Activated T-cell treated with anti-CD3 and anti-CD28 coated beads for 4 hours (primary cell): Measurements from ENCODE around the gene ENG.
"Not testable (repeated sequence)": the region's sequence is repeated elsewhere in the genome, so short reads cannot be mapped to it uniquely, and the experiment has no call there.

Experiments
- DNase-seq: peaks from one replicate; pipeline ENCODE4 v3.0.0-alpha.2; 2020

The ENG gene

DNA sequence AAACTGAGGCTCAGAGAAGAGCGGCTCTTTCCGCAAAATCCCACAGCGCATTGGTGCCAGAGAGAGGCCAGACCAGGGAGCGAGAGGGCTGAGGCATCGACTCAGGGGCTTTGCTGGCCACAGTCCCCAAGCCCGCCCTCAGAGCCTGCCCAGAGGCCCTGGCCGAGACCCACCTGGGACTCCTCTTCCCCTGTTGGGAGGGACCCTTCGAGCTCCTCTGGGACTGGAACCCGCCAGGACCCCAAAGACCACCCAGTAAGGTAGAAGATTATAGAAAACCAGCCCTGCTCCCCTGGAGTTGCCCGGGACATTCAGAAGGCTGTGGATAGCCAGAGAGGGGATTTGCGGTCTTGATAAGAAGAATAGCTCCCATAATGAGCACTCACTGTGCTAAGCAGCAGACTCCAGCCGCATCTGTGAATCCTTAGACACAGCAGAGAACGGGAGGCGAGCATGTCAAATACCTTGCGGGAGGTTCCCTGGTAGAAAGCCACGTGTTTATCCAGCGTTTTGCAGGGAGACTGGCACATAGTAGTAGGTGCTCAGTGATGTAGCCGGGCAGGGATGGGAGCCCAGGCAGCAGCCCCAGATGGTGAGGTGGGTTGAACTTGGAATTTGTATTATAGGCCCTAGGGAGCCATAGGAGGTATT is 23.7 kb upstream of the ENG start:
- no peak for DNase-seq

DNA sequence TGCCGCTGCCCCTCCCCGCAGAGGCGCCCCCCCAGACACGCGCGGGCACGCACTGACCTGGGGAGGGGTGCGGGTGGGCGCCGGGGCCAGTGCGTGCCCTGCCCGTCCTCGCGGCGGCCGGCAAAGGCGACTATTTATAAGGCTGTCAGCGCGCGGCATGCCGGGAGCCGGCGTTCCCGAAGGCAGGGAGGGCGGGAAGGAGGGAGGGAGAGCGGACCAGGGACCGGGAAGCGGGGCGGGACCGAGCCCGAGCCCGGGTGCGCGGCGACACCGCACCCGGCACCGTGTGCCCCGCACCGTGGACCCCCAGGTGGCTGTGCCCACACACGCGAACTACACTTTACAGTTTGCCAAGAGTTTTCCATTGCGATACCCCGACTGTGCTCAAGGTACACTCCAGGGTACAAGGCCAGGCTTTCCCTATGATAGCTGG is 23.1 kb upstream of the ENG start, which contains the start of gene AK1:
Gene AK1, minus strand, starts transcription at position 110 of the 433 bp plus-strand sequence. CDS start 3,058 bp downstream, outside the sequence.
- DNase-seq: no peak

DNA sequence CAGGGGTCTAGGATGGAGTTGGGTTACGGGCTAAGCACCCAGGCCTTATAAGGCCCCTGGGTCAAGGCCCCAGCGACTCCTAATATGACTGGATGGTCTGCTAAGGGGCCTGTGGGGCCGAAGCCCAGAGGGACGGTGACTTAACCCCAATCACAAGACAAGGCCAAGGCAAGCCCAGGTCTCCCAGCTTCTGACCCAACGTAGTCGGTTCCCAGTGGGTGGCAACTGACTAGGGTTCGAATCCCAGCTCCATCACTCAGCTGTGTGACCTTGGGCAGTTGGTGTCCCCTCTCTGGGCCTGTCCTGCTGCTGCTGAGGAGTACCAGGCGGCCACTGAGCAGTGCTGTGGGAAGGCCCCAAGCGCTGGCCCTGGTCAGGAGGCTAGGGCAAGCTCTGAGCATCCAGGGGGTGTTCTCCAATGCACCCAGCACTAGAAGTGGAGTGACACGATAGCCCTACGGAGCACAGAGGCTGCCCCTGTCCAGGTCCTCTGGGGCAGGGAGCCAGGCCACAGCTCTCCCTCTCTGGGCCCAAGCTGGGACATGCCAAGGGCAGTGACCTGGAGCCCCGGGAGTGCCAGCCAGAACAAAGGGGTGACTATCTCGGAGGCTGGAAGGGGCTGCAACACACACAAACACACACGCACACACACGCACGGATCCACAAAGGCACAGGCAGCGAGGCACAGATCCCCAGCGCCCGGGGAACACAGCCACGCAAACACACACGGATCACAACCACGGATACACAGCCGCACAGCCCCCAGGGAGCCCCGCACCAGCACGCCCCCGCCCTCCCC is 22.5 kb upstream of the ENG start:
- DNase-seq: no peak

DNA sequence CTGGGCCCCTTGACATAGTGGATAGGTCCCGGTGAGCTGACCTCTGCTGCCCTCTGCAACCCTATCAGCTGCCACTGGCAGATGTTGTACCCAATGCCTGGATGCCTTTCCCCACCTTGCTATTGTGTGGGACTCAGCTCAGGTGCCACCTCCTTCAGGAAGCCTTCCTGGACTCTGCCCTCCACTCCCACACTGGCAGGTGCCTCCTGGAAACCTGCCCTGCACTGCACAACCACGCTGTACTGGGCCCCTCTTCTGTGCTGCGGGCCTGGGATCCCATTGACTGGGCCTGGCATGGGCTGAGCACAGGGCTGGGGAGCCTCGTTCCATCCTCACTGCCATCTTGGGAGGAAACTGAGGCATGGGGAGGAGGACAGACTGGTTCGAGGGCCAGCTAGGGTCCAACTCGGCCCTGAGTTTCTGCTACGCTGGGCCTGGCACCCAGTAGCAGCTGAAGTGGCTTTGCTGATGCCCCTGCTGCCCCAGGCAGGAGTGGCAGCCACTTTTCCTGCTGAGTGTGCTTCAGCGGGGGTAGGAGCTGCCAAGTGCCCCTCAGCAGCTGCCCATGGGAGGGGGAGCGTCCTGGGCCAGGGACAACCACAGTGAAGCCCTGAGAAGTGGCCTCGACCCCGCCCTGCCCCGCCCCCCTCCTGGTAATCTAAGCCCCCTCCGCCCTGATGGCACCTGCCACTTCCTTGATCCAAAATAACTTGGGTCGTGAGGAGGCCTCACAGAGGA is 21.7 kb upstream of the ENG start:
- no peak for DNase-seq

DNA sequence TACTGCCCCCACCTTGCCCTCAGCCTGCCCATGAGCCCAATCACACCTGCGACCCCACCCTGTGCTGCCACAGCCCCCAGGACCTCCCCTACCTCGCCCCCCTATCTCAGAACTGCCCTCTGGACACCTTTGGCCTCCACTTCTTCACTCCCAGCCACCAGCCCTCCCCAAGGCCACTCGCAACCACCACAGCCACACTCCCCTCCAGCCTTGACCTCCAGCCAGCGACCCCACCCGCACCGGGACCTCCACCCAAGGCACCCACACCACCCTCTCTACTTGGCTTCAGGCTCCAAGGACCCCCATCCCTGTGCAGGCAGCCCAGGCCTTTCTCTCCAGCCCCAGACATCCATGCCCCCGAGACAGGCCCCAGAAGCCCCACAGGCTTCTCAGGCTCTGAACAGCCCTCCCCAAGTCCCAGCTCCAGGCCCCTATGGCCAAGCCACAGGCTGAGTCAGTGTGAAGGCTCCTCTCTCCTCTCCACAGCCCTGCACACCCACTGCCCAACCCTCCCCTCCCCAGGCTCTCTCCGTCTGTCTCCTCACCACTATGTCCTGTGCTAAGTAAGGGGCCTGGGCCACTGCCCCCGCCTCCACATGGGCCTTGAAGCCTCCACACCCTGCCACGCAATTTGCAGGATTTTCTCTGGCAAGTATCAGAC is 21.0 kb upstream of the ENG start:
- no peak for DNase-seq

DNA sequence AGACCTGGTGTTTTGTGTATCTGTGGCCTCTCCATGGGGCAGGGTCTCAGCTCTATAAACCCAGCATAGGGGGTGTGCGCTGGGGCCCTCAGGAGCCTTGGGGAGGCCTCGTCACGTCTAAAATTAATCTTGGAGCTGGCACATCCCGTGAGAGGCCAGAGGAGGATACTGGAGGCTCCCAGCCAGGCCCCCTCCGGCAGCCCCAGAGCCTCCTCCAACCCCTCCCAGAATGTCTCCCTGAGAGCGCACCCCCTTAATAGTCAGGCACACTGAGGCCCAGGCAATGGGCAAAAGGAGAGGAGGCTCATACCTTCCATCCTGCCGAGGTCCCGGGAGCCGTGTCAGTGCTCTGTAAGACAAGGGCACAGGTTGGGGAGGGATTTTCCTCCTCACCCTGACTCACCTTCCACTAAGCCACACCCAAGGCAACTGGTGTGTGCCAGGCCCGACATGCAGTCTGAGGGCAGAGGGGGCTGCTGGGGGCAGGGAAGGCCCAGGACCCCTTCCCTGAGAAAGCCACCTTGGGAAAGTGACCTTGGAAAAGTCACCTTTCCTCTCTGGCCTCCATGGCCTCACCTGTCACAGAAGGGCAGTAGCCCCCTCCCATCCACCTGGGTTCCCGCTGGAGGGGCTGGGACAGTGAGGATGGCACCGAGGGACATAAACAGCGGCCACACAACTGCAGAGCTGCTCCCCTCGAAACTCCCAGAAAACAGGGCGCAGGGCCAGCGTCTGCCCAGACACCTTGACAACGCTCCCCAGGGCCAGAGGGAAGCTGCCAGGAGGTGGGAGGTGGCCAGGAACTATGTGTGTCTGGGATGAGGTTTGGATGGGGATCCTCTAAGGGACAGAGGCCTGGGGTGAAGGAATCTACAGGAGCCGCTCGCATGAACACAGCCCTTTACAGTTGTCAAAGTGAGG is 20.1 kb upstream of the ENG start:
- DNase-seq: no peak

DNA sequence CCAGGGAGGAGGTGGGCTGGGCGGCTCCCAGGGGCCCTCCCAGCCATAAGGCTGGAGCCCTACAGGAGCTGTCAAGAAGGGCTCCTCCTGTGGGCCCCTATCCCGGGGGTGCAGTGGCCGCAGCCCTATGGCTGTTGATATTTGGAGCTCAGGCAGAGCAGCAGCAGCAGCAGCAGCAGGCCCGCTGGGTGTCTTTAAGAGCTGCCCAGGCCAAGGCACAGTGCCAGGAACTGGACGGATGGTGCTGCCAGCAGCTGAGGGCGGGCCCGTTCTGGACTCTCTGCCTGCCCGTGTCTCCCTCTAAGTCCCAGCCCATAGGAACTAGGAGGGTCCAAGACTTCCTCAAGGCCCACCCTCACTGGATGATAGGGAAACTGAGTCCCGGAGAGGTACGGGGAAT is 19.4 kb upstream of the ENG start:
- DNase-seq: no peak

DNA sequence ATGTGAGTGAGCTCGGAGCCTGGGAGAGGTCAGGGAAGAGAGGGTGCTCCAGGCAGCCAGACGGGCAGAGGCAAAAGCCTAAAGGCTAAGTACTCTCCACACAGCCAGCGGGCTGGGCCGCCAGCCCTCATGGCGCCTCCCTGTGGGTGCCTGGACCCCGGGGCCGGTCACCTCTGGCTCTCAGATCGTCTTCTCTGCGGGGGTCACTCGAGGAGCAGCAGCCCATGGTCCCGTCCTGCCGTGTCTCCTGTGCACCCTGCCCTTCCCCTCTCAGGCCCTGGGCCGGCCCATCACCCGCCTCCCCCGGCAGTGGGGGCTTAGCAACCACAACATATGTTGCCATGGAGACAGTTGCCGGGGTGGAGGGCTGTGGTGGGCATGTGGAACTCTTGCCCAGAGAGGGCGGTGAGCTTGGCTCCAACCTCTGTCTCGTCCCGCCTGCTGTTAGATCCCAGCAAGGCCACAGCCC is 18.8 kb upstream of the ENG start:
- DNase-seq: no peak

DNA sequence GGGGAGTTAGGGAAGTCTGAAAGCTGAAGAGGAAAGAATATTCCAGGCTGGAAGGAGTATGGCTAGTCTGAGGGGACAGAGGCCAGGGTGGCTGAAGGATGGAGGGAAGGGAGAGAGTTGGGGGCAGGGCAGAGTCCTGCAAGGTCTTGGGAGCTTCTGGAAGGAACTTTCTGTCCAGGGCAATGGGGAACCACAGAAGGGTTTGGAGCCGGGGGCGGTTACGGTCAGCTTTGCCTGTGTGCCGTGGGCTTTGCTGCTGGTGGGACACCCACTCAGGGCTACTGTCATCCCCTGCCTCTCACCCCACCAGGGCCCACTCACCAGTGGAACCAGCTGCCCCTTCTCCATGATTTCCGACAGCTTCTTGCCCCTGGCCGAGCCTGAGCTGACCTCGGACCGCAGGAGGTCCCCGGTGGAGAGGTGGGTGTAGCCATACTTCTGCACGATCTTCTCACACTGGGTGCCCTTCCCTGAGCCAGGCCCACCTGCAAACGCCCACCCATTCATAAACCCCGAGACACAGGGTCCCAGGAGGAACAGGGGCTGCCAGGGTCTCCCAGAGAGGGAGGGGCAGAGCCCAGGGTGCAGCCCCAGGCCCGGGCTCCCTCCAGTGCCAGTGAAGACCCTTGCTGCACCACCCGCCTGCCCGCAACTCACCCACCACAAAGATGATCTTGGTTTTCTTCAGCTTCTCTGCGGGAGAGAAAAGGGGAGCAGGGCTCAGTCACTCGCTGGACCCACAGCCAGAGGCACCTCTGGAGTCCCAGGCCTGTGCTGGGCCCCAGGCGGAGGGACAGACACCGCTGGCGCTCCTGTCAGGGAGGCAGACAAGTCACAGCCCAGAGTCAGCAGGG is 18.1 kb upstream of the ENG start:
- DNase-seq: no peak

DNA sequence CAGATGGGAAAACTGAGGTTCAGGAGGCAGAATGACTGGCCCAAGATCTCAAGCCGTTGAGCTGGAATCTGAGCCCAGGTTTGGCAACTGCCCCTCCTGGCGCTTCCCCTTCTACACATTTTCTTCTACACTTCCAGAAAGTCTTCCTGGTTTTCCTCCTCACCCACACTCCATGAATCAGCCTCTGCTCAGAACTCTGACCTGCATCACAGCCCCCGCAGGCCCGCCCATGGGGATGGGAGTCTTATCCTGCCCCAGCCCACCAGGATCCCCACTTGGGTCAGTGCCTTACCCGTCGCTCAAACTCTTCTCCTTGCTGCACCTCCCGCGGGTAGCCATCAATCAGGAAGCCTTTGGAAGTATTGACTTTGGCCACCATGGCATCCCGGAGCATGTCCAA is 17.1 kb upstream of the ENG start:
- DNase-seq: no peak

DNA sequence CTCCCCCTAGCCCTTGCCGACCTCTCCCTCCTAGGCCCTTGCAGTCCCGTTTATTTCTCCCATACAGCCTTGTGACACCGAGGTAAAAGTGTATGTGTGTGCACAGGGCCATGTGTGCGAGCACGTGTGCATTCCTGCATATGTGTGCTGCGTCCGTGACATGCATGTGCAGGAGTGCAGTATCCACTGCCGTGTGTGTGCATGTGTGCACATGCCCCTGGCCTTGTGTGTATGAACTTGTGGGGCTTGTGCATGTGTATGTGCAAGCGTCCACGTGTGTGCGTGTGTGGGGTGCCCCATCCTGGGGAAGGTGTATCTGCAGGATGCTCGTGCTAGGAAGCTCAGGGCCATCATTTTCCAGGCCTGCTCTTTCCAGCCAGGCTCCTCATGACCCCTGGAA is 16.4 kb upstream of the ENG start:
- DNase-seq: no peak

DNA sequence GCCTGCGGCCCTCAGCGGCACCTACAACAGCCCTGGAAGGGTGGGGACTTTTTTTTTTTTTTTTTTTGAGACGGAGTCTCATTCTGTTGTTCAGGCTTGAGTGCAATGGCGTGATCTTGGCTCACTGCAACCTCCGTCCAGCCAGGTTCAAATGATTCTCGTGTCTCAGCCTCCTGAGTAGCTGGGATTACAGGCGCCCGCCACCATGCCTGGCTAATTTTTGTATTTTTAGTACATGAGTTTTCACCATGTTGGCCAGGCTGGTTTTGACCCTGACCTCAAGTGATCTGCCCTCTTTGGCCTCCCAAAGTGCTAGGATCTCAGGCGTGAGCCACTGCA is 15.7 kb upstream of the ENG start:
- DNase-seq: not testable (repeated sequence)

DNA sequence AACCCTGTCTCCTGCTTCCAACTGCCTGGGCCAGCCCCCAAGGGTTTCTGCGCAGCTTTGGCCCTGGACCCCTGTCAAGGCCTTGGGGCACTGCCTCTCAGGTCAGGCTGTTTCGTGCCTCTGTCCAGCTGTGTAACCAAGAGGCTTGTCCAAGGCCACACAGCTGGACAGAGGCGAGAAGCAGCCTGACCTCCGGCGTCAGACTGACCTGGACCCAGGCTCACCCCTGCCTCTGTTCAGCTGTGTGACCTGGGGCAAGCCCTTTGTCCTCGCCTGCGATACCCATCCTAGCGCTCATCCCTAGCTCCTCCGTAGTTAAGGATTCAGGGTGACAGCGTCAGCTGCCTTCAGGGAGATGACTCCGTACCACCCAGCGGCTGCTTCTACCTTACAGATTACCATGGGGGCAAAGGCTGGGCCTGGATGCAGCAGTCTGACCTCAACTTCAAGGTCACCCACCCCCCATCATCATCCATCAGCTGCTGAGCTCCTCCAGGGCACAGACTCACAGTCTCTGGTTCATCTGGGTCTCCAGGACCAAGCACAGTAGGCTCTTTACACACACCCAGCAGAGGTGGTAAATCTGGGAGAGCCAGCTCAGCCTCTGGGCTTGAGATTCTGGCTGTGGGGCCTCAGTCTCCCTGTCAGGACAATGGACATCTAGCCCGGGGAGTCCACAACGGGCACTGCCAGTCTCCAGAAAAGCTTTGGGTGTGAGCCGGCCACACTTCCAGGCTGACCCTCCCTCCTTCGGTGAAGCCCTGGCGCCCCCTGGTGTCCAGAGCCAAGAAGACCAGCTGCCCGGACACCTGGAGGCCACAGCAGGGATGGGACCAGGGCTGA is 15.1 kb upstream of the ENG start:
- DNase-seq: peak; percentile 66

DNA sequence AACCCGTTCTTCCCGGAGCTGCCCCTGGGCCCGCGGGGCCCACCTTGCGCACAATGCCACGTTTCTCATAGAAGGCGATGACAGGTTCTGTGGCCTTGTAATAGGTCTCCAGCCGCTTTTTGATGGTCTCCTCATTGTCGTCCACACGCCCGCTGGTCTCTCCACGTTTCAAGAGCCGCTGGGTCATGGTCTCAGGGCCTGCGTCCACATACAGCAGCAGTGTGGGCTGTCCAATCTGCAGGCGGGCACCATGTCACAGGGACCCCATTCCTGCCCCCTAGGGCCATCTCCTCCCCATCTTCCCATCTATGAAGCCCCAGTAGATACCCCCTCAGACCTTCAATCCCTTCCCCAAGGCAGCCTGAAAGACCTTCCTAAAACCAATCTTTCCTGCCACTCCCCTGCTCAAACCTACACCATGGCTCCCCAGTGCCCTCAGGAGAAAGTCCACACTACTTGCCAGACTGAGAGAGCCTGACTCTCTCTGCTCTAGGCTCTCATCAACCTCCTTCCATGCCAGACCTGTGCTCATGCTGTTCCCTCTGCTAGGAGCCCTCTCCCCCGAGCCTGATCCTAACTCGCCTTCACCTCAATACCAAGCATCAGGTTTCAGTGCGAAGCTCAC is 13.9 kb upstream of the ENG start:
- no peak for DNase-seq

DNA sequence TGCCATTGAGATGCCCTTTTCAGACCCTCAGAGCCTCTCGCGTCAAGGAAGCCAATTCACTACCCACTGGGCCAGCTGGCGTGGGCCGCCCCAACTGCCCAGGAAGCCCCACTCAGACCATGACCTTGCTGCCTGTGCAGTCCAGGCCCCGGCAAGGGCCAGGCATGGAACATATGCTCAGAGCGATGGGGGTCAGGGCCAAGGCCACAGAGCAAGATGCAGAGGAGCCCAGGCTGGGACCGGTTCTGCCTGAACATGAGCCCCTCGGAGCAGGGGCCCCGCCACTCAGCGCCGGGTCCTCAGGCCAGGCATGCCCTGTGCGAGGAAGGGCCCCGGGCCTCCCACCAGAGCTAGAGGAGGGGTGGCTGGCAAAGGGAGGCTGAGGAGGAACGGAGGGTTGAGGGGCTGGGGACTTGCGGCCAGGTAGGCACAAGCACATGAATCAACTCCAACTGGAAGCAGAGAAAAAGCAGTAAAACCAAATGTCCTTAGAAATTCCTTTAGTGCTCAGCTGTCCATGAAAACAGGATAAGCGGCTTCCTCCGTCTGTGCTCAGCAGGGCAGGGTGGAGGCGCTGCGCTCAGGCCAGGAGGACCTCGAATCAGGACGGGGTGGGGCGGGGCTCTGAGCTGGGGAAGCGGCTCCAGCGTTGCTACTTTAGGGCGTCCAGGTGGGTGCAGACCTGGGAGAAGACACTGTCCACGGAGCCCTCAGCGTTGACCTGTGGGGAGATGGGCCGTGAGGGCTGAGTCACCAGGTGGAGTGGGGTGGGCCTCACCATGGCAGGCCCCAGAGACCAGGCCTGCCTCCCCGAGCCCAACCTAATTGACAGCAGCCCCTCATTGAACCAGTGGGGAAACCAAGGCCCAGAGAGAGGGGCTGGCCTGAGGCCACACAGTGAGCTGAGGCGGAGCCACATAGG is 13.2 kb upstream of the ENG start:
- no peak for DNase-seq

DNA sequence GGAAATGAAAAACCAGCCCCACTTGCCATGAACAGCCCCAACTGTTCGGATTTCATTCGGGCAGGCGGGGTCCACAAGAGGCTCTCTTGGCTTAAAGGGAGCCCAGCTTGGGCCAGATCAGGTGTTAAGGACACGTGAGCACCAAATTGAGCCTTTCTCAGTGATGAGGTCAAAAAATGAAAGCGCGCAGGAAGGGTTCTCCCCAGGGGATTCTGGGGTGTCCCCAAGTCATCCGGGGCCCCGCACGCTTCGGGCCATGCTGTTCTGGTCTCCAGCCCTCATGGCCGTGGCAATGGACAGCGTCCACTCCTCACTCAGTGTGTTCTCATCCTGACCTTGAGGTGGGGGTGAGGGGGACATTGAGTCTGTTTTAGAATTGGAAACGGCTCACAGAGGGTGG is 12.1 kb upstream of the ENG start:
- DNase-seq: no peak

DNA sequence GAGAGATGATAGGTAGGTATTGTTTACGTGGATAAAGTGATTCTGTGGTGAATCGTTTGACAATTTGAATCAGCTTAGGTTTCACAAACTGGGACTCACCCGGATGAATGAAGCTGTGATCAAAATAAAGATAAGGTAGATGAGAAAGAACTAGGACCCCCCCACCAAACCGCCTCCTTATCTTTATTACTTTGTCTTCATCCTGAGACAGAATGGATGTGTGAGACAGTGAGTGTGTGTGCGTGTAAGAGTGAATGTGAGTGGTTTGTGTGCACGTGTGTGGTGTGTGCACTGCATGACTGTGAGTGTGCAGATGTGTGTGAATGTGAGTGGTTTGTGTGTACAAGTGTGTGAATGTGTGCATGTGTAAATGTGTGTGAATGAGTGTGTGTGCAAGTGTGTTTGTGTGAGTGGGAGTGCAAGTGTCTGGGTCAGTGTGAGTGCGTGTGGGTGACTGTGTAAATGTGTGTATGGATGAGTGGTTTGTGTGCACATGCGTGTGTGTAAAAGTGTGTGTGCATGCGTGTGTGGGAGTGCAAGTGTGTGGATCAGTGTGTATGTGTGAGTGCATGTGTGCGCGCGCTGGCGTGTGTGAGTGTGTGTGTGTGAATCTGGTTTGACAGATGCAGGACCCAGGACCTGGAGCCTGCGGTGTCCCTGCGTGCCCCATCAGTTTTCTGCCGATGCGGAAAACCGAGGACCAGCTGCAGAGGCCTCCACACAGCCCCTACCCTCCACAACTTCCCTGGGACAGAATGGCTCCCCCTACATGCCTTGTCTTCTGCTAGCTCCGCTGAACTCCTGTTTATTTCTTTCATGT is 11.4 kb upstream of the ENG start:
- DNase-seq: no peak

DNA sequence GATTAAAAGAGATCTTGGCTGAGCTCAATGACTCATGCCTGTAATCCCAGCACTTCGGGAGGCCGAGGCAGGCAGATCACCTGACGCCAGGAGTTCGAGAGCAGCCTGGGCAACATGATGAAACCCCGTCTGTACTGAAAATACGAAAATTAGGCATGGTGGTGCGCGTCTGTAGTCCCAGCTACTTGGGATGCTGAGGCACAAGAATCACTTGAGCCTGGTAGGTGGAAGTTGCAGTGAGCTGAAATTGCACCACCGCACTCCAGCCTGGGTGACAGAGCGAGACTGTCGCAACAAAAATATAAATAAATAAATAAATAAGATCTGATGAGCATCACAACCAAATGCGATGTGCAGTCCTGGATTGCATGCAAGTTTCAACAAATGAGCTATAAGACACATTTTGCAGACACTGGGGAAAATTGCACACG is 8.7 kb upstream of the ENG start:
- no peak for DNase-seq
